A549 (cell line): Measurements from ENCODE around the gene RFLNA. TPM values are rescaled to one million over a fixed set of nuclear protein-coding genes. Genes with fewer than 3 reads are reported as not detected.

Source experiments
- ATAC-seq, 2 experiments: fragments of 200-7000 bp in 1 of 2; fragments of >200 bp in 1 of 2; cut with Nextera tagmentation in 1 of 2; cut with Tn5 transposase in 1 of 2; 3 replicates each; pipeline versions ENCODE4 v1.8.0 to v1.9.1; 2018 to 2020; ENCODE audit warnings: mild to moderate bottlenecking in 1 of 2, moderate library complexity in 1 of 2
- CTCF ChIA-PET: fragments of 300-600 bp; sonication (Branson Sonifier 250); formaldehyde crosslinking; extraction: SDS; loops from one replicate; lab custom pipeline; 2021; ENCODE audit warnings: antibody characterized with exemption, inconsistent platforms; lab: Yijun Ruan, JAX
- POLR2A ChIA-PET: fragments of 350-600 bp; formaldehyde crosslinking; extraction: SDS; loops from one replicate; lab custom pipeline; 2021; ENCODE audit warnings: antibody characterized with exemption, inconsistent platforms; lab: Yijun Ruan, JAX
- DNase-seq, 2 experiments: peaks; one replicate each; pipeline versions ENCODE4 v3.0.0 to v3.0.0-alpha.2; 2011 to 2016; ENCODE audit warnings: low read depth in 1 of 2, low spot score in 1 of 2
- FAIRE-seq: peaks from 2 replicates; lab custom pipeline; 2011; peaks lifted over from hg19 to GRCh38; lab: Jason Lieb, UNC
- H3K27ac ChIP-seq, 2 experiments: fragments of >200 bp; sonication (Bioruptor Twin); formaldehyde crosslinking; 3 replicates each; pipeline ENCODE4 v1.5.1; 2016 to 2017
- H3K4me1 ChIP-seq: fragments of >200 bp; sonication (Bioruptor Twin); formaldehyde crosslinking; 3 replicates; pipeline ENCODE4 v1.6.1; 2016
- H3K4me2 ChIP-seq: fragments of >200 bp; sonication (Bioruptor Twin); formaldehyde crosslinking; 3 replicates; pipeline ENCODE4 v1.6.1; 2016
- H3K4me3 ChIP-seq: fragments of >200 bp; sonication (Bioruptor Twin); formaldehyde crosslinking; 3 replicates; pipeline ENCODE4 v1.5.1; 2016
- H3K9me3 ChIP-seq: fragments of >200 bp; sonication (Bioruptor Twin); formaldehyde crosslinking; 3 replicates; pipeline ENCODE4 v1.6.1; 2016
- CBX2 ChIP-seq: fragments of 200-600 bp; sonication (generic); IDR thresholded peaks from 2 replicates; pipeline ENCODE4 v1.6.1; 2016; ENCODE audit warnings: low read depth, mild to moderate bottlenecking, borderline replicate concordance
- CBX8 ChIP-seq: fragments of 200-600 bp; sonication (generic); IDR thresholded peaks from 2 replicates; pipeline ENCODE4 v1.6.1; 2016
- CEBPB ChIP-seq, 2 experiments: fragments of >200 bp in 1 of 2; sonication (Bioruptor Twin) in 1 of 2; formaldehyde crosslinking in 1 of 2; IDR thresholded peaks; 2 replicates each; pipeline ENCODE4 v1.6.1; 2012 to 2016
- CHD2 ChIP-seq: fragments of 150-350 bp; IDR thresholded peaks from 2 replicates; pipeline ENCODE4 v1.6.1; 2014; ENCODE audit warnings: low read length; ENCODE audit not compliant: partially characterized antibody
- ELK1 ChIP-seq: fragments of 150-350 bp; IDR thresholded peaks from 2 replicates; pipeline ENCODE4 v1.6.1; 2014; ENCODE audit warnings: low read depth, mild to moderate bottlenecking, low read length
- FOSB ChIP-seq: fragments of 250-450 bp; sonication (Bioruptor Pico); IDR thresholded peaks from 2 replicates; pipeline ENCODE4 v1.5.0; 2020; ENCODE audit warnings: mild to moderate bottlenecking, moderate library complexity
- FOSL2 ChIP-seq, 2 experiments: fragments of 450-650 bp in 1 of 2; fragments of >200 bp in 1 of 2; sonication (Bioruptor Twin) in 1 of 2; formaldehyde crosslinking; IDR thresholded peaks; 2 replicates each; pipeline versions ENCODE4 v1.5.0 to v1.6.1; 2016 to 2020; ENCODE audit warnings: mild to moderate bottlenecking in 1 of 2, moderate library complexity in 1 of 2
- KDM5A ChIP-seq: fragments of 200-600 bp; sonication (generic); IDR thresholded peaks from 2 replicates; pipeline ENCODE4 v1.6.1; 2016; ENCODE audit warnings: antibody characterized with exemption, mild to moderate bottlenecking
- MAX ChIP-seq: IDR thresholded peaks from 2 replicates; pipeline ENCODE4 v1.6.1; 2012
- NFE2L2 ChIP-seq: fragments of 150-350 bp; conservative IDR thresholded peaks from 2 replicates; pipeline ENCODE4 v1.6.1; 2014; ENCODE audit warnings: low read length
- NR3C1 ChIP-seq: fragments of >200 bp; sonication (Bioruptor Twin); formaldehyde crosslinking; IDR thresholded peaks from 3 replicates; pipeline ENCODE4 v1.6.1; 2017
- PBX3 ChIP-seq: IDR thresholded peaks from 2 replicates; pipeline ENCODE4 v1.6.1; 2012
- RAD21 ChIP-seq, 2 experiments: fragments of >200 bp in 1 of 2; sonication (Bioruptor Twin) in 1 of 2; formaldehyde crosslinking in 1 of 2; IDR thresholded peaks in 1 of 2; conservative IDR thresholded peaks in 1 of 2; 2 replicates in 1 of 2; 3 replicates in 1 of 2; pipeline ENCODE4 v1.6.1; 2012 to 2018; ENCODE audit warnings: inconsistent platforms in 1 of 2
- REST ChIP-seq: fragments of 200-600 bp; sonication (generic); IDR thresholded peaks from 2 replicates; pipeline ENCODE4 v1.6.1; 2016; ENCODE audit warnings: antibody characterized with exemption, mild to moderate bottlenecking, moderate library complexity
- SREBF2 ChIP-seq: fragments of 450-650 bp; IDR thresholded peaks from 2 replicates; pipeline ENCODE4 v1.6.1; 2014; ENCODE audit warnings: mild to moderate bottlenecking, moderate library complexity
- TFCP2L1 ChIP-seq: fragments of 250-450 bp; sonication (Bioruptor Pico); IDR thresholded peaks from 2 replicates; pipeline ENCODE4 v1.5.0; 2021; ENCODE audit warnings: mild to moderate bottlenecking
- TP53 ChIP-seq: fragments of 250-450 bp; sonication (Bioruptor Pico); IDR thresholded peaks from 2 replicates; pipeline ENCODE4 v1.5.0; 2021; ENCODE audit warnings: mild to moderate bottlenecking, moderate library complexity
- USF2 ChIP-seq: fragments of 450-650 bp; IDR thresholded peaks from 2 replicates; pipeline ENCODE4 v1.6.1; 2014; ENCODE audit warnings: antibody characterized with exemption
- ZFP36 ChIP-seq: fragments of 450-650 bp; IDR thresholded peaks from 2 replicates; pipeline ENCODE4 v1.6.1; 2014; ENCODE audit warnings: borderline replicate concordance; ENCODE audit not compliant: partially characterized antibody
- ZNF302 ChIP-seq: fragments of 250-450 bp; sonication (Bioruptor Pico); IDR thresholded peaks from 2 replicates; pipeline ENCODE4 v1.9.0; 2021; ENCODE audit warnings: inconsistent platforms, mild to moderate bottlenecking, moderate library complexity
- WGBS: methylation state at CpG from one replicate; pipeline ENCODE4 v1.1.6; 2017; ENCODE audit errors: missing lambda C conversion rate; 5-methylcytosine and 5-hydroxymethylcytosine counted together
- polyA plus RNA-seq, 4 experiments: library from polyadenylated mRNA; depleted of rRNA in 3 of 4; stranded (reverse); fragments of >200 nt; fragmentation: RNase III in 1 of 4; extraction: RNeasy Plus Mini Kit Qiagen cat#74134 plus additional on column Dnase treatment in 1 of 4; gene quantifications; 2 replicates in 3 of 4; 3 replicates in 1 of 4; pipeline ENCODE4 v1.2.3, GENCODE V29; 2011 to 2017

Gene RFLNA
- polyA plus RNA-seq, 2 of the 4 experiments (the other 2 are of a cell fraction) = not detected

GRCh38 chr12:124273630-124274029 lies 21.3 kb upstream of the RFLNA start:
- ChIA-PET POLR2A (no interaction called here), CTCF (interaction anchor here (0.8 to 1.2 kb wide), 2 partner anchors 10 to 237 kb away, joined by 3 to 4 read pairs; no protein-coding TSS in a partner anchor)
- DNase-seq (peak; percentile 66 to 77), FAIRE-seq (no peak), ATAC-seq (peak; percentile 64 to 92; a peak in 4 of 6 replicates)
- Histone ChIP-seq H3K4me1 (no peaks in the 10 kb centered on the region), H3K9me3 (no peaks in the 10 kb centered on the region), H3K27ac (peak overlapping the region in 1 of 2 experiments; percentile 60; a peak in 3 of 6 replicates), H3K4me3 (no peak overlapping the region), H3K4me2 (no peak overlapping the region)
- TF ChIP-seq USF2 (peak; percentile 57; the same call in 1 of the 2 replicates), TP53 (peak; percentile 29; the same call in 1 of the 2 replicates), MAX (no peak)
- WGBS = 82% methylated on average over 3 of the region's 3 CpGs

- CTCF ChIA-PET = interaction anchor here (1.0 kb wide), 1 partner anchor 8 kb away, joined by 3 read pairs; no protein-coding TSS in a partner anchor
These were observed 18.6 kb upstream of the RFLNA start for GRCh38 chr12:124276337-124276736.

More at GRCh38 chr12:124276337-124276736, 18.6 kb upstream of the RFLNA start:
- FAIRE-seq (no peak), DNase-seq (no peak), ATAC-seq (no peak)
- no peak overlapping the region for H3K4me2 ChIP-seq
- POLR2A ChIA-PET = no interaction called here
- no peak overlapping the region for H3K4me3 ChIP-seq
- no peak for TF ChIP-seq PBX3
- TF ChIP-seq REST = no peak
- TF ChIP-seq ELK1 = no peak
- TF ChIP-seq ZNF302 (CRISPR knock-in tag) = no peak
- no peak for TF ChIP-seq FOSL2 (IDR thresholded peaks at IDR 0.05)
- TF ChIP-seq FOSL2 (CRISPR knock-in tag; IDR thresholded peaks at IDR 0.05) = no peak
- no peak for TF ChIP-seq KDM5A
- TF ChIP-seq CEBPB (IDR thresholded peaks at IDR 0.05) = no peak
- TF ChIP-seq CBX2 = no peak
- TF ChIP-seq NFE2L2 = no peak
- TF ChIP-seq CHD2 = no peak
- TF ChIP-seq FOSB (CRISPR knock-in tag) = no peak
- no peak for TF ChIP-seq RAD21 (conservative IDR thresholded peaks at IDR 0.05 in 1 of 2, IDR thresholded peaks at IDR 0.05 in 1 of 2)
- TF ChIP-seq ZFP36 = no peak
- no peak for TF ChIP-seq NR3C1
- TF ChIP-seq CBX8 = no peak
- TF ChIP-seq SREBF2 = no peak
- TF ChIP-seq TFCP2L1 (CRISPR knock-in tag) = no peak
- 0 out of 3 replicates have a peak, but pooled peaks cover 3% of the 10 kb centered on the region for H3K9me3 ChIP-seq
- no peak overlapping the region for H3K27ac ChIP-seq
- no peaks in the 10 kb centered on the region for H3K4me1 ChIP-seq
- 86% methylated on average over 2 of the region's 2 CpGs for WGBS
